Chondrocyte (in vitro differentiated cells): ENCODE measurements around the gene CNTRL. TPM values are rescaled to one million over a fixed set of nuclear protein-coding genes. Genes with fewer than 3 reads are reported as not detected.

Experiments
- DNase-seq: peaks from one replicate; pipeline ENCODE4 v3.0.0; 2021; ENCODE audit warnings: mixed read lengths, low spot score
- H3K27ac Mint-ChIP-seq: one replicate; pipeline ENCODE4 v1.8.0; 2021; ENCODE audit warnings: mild to moderate bottlenecking, moderate library complexity, mixed read lengths; ENCODE audit not compliant: unreplicated experiment
- H3K27me3 Mint-ChIP-seq: 2 replicates; pipeline ENCODE4 v1.8.0; 2021; ENCODE audit warnings: low read depth, mixed read lengths
- H3K36me3 Mint-ChIP-seq: 2 replicates; pipeline ENCODE4 v1.8.0; 2021; ENCODE audit warnings: low read depth, mixed read lengths
- H3K4me1 Mint-ChIP-seq: 2 replicates; pipeline ENCODE4 v1.8.0; 2021; ENCODE audit warnings: low read depth, mild to moderate bottlenecking, mixed read lengths
- H3K4me3 Mint-ChIP-seq: one replicate; pipeline ENCODE4 v1.8.0; 2021; ENCODE audit warnings: mild to moderate bottlenecking, moderate library complexity, mixed read lengths; ENCODE audit not compliant: unreplicated experiment
- H3K9me3 Mint-ChIP-seq: 2 replicates; pipeline ENCODE4 v1.8.0; 2021; ENCODE audit warnings: low read depth, mixed read lengths
- total RNA-seq: library from RNA; stranded (reverse); gene quantifications from 3 replicates; pipeline ENCODE4 v1.2.1, GENCODE V29; 2021
- TF ChIP-seq, protein P1 (sequence below): fragments of 200-600 bp; sonication (generic); IDR thresholded peaks from 2 replicates; pipeline ENCODE4 v1.5.0; 2021; ENCODE audit warnings: antibody characterized with exemption, mild to moderate bottlenecking, moderate library complexity

The CNTRL gene
- total RNA-seq, 1 donor from 2014 or later, result 4.9 TPM

DNA sequence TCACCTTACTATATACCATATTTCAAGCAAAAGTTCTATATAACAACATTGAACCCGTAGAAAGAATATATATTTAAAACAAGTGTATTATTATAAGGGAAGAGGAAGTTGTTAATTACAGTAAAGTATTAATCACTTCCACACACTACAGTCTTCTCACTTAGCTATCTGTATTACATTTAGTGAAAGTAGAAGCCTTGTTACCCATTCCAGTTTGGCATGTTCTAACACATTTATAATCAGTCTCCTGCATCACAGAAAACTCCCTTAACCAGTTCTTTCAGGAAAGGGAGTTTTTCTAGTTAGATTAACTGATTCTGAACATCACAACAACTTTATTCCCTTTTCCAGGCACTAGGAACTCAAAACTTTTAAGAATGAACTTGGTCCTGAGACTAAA lies 120.0 kb downstream of the CNTRL start:
- no peak for DNase-seq
- Mint-ChIP-seq H3K4me3 (no peak overlapping the region), H3K27me3 (no peaks in the 10 kb centered on the region), H3K27ac (no peak overlapping the region), H3K4me1 (peaks cover 82% of the 10 kb centered on the region), H3K9me3 (no peaks in the 10 kb centered on the region), H3K36me3 (no peaks in the 10 kb centered on the region)
- TF ChIP-seq, protein P1, sequence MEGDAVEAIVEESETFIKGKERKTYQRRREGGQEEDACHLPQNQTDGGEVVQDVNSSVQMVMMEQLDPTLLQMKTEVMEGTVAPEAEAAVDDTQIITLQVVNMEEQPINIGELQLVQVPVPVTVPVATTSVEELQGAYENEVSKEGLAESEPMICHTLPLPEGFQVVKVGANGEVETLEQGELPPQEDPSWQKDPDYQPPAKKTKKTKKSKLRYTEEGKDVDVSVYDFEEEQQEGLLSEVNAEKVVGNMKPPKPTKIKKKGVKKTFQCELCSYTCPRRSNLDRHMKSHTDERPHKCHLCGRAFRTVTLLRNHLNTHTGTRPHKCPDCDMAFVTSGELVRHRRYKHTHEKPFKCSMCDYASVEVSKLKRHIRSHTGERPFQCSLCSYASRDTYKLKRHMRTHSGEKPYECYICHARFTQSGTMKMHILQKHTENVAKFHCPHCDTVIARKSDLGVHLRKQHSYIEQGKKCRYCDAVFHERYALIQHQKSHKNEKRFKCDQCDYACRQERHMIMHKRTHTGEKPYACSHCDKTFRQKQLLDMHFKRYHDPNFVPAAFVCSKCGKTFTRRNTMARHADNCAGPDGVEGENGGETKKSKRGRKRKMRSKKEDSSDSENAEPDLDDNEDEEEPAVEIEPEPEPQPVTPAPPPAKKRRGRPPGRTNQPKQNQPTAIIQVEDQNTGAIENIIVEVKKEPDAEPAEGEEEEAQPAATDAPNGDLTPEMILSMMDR, result no peak

- Mint-ChIP-seq H3K27ac (no peak overlapping the region), H3K9me3 (no peaks in the 10 kb centered on the region)
Observed at GRCh38 chr9:121196389-121196788, 121.6 kb downstream of the CNTRL start.

GRCh38 chr9:121197132-121197531 lies 122.4 kb downstream of the CNTRL start:
- Mint-ChIP-seq H3K4me3 (no peak overlapping the region), H3K36me3 (no peaks in the 10 kb centered on the region), H3K4me1 (peaks cover 76% of the 10 kb centered on the region), H3K9me3 (no peaks in the 10 kb centered on the region), H3K27ac (no peak overlapping the region), H3K27me3 (no peaks in the 10 kb centered on the region)
- TF ChIP-seq, protein P1, result peak; percentile 53
- no peak for DNase-seq

More at GRCh38 chr9:121196389-121196788, 121.6 kb downstream of the CNTRL start:
- Mint-ChIP-seq H3K36me3 (no peaks in the 10 kb centered on the region), H3K27me3 (no peaks in the 10 kb centered on the region), H3K4me1 (peaks cover 80% of the 10 kb centered on the region), H3K4me3 (no peak overlapping the region)
- TF ChIP-seq, protein P1, result no peak
- DNase-seq, result no peak

DNA sequence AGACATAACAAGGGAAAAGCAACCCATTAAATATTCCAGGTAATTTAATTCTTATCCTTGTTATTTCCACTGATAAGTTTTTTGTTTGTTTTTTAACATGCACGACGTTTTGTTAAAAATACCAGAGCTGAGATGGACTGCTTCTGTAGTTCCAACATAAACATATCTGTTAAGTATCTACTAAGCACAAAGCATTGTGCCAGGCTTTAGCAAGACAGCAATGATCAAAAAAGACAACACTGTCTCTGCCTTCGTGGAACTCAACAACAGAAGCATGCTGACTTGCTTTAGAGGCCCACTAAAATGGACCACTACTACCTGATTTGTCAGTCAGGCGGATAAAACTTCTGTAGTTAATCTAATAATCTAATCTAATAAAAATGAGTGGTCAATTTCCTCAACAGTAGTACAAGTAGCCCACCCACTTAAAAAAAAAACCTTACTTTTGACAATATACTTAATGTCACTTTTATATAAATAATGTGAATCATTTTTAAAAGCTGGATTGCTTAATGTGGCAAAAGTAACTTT lies 123.8 kb downstream of the CNTRL start:
- H3K27me3 Mint-ChIP-seq, result no peaks in the 10 kb centered on the region
- H3K36me3 Mint-ChIP-seq, result no peaks in the 10 kb centered on the region
- TF ChIP-seq, protein P1, result no peak
- H3K27ac Mint-ChIP-seq, result peak overlapping the region; percentile 59
- peak overlapping the region; percentile 88 for H3K4me3 Mint-ChIP-seq
- H3K4me1 Mint-ChIP-seq, result peaks cover 72% of the 10 kb centered on the region
- DNase-seq, result no peak
- no peaks in the 10 kb centered on the region for H3K9me3 Mint-ChIP-seq

DNA sequence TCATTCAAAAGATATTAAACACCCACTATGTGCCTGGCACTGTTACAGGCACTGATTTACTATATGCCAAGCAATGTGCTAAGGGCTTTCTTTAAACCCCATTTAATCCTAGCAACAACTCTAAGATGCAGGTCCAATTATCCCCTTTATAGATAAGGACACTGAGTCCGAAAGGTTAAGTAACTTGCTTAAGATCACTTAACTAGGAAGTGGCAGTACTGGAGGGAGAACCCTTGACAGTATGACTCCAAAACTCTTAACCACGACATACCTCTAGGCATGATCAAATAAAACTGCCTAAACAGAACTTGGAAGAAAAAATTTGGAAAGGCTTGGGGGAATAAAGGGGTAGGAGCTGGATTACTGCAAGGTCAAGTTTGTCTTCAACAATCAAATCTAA lies 125.2 kb downstream of the CNTRL start:
- Mint-ChIP-seq H3K9me3 (no peaks in the 10 kb centered on the region), H3K27ac (peak overlapping the region; percentile 89), H3K36me3 (no peaks in the 10 kb centered on the region), H3K27me3 (no peaks in the 10 kb centered on the region), H3K4me1 (peaks cover 61% of the 10 kb centered on the region), H3K4me3 (peak overlapping the region; percentile 88)
- TF ChIP-seq, protein P1, result no peak
- DNase-seq, result no peak
